ENCODE measurements around the gene SPX. TPM values are rescaled to one million over a fixed set of nuclear protein-coding genes. Genes with fewer than 3 reads are reported as not detected.
A peak's percentile ranks its signal among the peaks of the same experiment; 100 is the strongest.

Gene SPX
- polyA plus RNA-seq, 4 donors, result 0.28 to 0.58 TPM; not detected in 2

DNA sequence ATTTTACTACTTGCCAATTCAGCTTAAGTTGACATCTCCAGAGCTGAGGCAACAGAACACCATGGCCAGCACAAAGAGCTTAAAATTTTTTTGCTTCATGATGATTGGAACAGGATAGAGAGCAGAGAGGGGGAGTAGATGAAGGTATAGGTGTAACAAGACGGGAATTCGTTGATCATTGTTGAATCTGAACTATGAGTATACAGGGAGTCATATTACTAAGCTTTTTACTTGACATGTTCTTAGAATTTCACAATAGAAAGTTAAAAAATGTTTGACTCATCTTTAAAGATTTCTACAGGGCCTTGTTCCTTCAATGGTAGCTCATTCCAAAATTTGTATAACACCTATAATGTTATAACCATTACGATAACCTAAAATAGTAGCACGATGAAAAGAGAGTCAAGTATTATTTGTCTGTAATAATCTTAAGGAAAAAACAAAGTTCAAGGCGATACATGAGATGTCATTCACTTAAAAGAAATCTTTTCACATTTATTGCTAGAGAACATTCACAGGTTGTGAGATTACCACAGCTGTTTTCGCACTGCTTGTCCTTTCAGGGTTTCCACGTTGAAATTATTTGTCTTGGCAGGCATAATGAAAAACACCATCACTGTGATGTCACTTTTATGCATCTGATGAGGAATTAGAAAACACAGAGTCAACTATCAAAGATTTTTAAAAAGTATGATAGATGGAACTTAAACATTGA is 33.9 kb downstream of the SPX start:
- no peak overlapping the region for H3K27ac ChIP-seq (ENCODE audit: low read depth in 1 of 3, low read length in 2 of 3)
- WGBS, 3 donors, result 60 to 77% (median 70%) methylated on average over 7 of the region's 7 CpGs
- FAIRE-seq, result no peak
- DNase-seq, result no peak
- H3K4me1 ChIP-seq (ENCODE audit: control insufficient read depth in 3 of 3, insufficient read depth in 2 of 3, low read depth in 1 of 3, low read length in 2 of 3), result no peaks in the 10 kb centered on the region
- H3K9me3 ChIP-seq (ENCODE audit: control insufficient read depth in 2 of 2, insufficient read depth in 1 of 2, low read depth in 1 of 2, low read length in 1 of 2), result no peaks in the 10 kb centered on the region
- H3K4me3 ChIP-seq (ENCODE audit: low read depth in 1 of 3, low read length in 3 of 3), result no peak overlapping the region
- no peaks in the 10 kb centered on the region for H3K27me3 ChIP-seq (ENCODE audit: control insufficient read depth in 3 of 3, insufficient read depth in 3 of 3, low read length in 3 of 3)
- no peaks in the 10 kb centered on the region for H3K36me3 ChIP-seq (ENCODE audit: control insufficient read depth in 3 of 3, insufficient read depth in 2 of 3, low read depth in 1 of 3, low read length in 3 of 3)

DNA sequence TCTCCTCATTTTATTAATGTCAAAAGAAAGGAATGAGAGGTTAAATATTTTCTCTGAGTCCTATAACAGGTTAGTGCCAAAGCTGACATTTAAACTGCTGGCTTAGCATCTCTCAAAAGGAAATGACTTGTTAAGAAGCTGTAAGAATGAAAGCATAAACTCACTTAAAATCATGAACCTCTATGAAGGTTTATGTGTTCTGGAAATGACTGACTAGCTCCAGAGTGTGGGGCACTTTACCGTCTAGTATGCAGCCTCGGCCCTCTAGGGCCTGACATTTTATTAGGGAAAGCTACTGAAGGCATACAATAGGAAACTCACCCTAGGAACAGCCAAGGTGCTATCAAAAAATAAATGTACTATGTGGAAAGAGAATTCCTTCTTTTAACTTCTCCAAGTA is 35.1 kb downstream of the SPX start:
- no peak overlapping the region for H3K27ac ChIP-seq (ENCODE audit: low read depth in 1 of 3, low read length in 2 of 3)
- no peaks in the 10 kb centered on the region for H3K27me3 ChIP-seq (ENCODE audit: control insufficient read depth in 3 of 3, insufficient read depth in 3 of 3, low read length in 3 of 3)
- FAIRE-seq (no peak), DNase-seq (peak in 1 of 2 donors; percentile 5)
- no peak overlapping the region for H3K4me3 ChIP-seq (ENCODE audit: low read depth in 1 of 3, low read length in 3 of 3)
- H3K9me3 ChIP-seq (ENCODE audit: control insufficient read depth in 2 of 2, insufficient read depth in 1 of 2, low read depth in 1 of 2, low read length in 1 of 2), result no peaks in the 10 kb centered on the region
- H3K4me1 ChIP-seq (ENCODE audit: control insufficient read depth in 3 of 3, insufficient read depth in 2 of 3, low read depth in 1 of 3, low read length in 2 of 3), result no peaks in the 10 kb centered on the region
- H3K36me3 ChIP-seq (ENCODE audit: control insufficient read depth in 3 of 3, insufficient read depth in 2 of 3, low read depth in 1 of 3, low read length in 3 of 3), result no peaks in the 10 kb centered on the region
- WGBS, 3 donors, result 24 to 45% (median 30%) methylated on average over 2 of the region's 2 CpGs

DNA sequence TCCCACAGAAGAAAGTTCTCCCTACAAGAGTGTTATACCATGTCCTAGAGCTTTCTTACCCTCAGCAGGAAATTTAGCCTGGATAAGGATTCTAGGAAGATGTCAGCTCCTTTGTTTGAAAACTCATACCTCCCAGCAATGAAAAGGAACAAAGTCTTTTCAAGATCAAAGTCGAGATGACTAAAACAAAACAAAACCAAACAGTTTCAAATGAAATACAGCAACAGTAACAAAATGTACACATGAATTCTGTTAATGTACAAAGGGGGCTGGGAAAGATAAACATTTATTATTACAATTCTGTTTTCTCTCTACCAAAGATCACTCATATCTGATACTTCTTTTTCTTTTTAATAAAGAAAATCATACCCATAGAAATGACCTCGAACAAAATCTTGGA is 36.8 kb downstream of the SPX start:
- WGBS, 3 donors, result 46 to 59% (median 53%) methylated on average over 2 of the region's 2 CpGs
- Histone ChIP-seq H3K27ac (ENCODE audit: low read depth in 1 of 3, low read length in 2 of 3) (no peak overlapping the region), H3K9me3 (ENCODE audit: control insufficient read depth in 2 of 2, insufficient read depth in 1 of 2, low read depth in 1 of 2, low read length in 1 of 2) (no peaks in the 10 kb centered on the region), H3K4me1 (ENCODE audit: control insufficient read depth in 3 of 3, insufficient read depth in 2 of 3, low read depth in 1 of 3, low read length in 2 of 3) (peaks cover 0 to 3% (median 0%) of the 10 kb centered on the region in 3 donors), H3K4me3 (ENCODE audit: low read depth in 1 of 3, low read length in 3 of 3) (no peak overlapping the region), H3K36me3 (ENCODE audit: control insufficient read depth in 3 of 3, insufficient read depth in 2 of 3, low read depth in 1 of 3, low read length in 3 of 3) (no peaks in the 10 kb centered on the region), H3K27me3 (ENCODE audit: control insufficient read depth in 3 of 3, insufficient read depth in 3 of 3, low read length in 3 of 3) (no peaks in the 10 kb centered on the region)
- DNase-seq (no peak), FAIRE-seq (peak; percentile 26)

- Histone ChIP-seq H3K9me3 (ENCODE audit: control insufficient read depth in 2 of 2, insufficient read depth in 1 of 2, low read depth in 1 of 2, low read length in 1 of 2) (no peaks in the 10 kb centered on the region), H3K27ac (ENCODE audit: low read depth in 1 of 3, low read length in 2 of 3) (peak overlapping the region in 1 of 3 donors; percentile 25), H3K4me3 (ENCODE audit: low read depth in 1 of 3, low read length in 3 of 3) (no peak overlapping the region), H3K36me3 (ENCODE audit: control insufficient read depth in 3 of 3, insufficient read depth in 2 of 3, low read depth in 1 of 3, low read length in 3 of 3) (no peaks in the 10 kb centered on the region), H3K4me1 (ENCODE audit: control insufficient read depth in 3 of 3, insufficient read depth in 2 of 3, low read depth in 1 of 3, low read length in 2 of 3) (peaks cover 0 to 3% (median 0%) of the 10 kb centered on the region in 3 donors), H3K27me3 (ENCODE audit: control insufficient read depth in 3 of 3, insufficient read depth in 3 of 3, low read length in 3 of 3) (no peaks in the 10 kb centered on the region)
- 66 to 79% (median 71%) methylated on average over 5 of the region's 5 CpGs for WGBS, 3 donors
- DNase-seq, result peak in 1 of 2 donors; percentile 68
- FAIRE-seq, result no peak
Measured at GRCh38 chr12:21566223-21566906, 40.3 kb downstream of the SPX start.

GRCh38 chr12:21566907-21567394 is 40.9 kb downstream of the SPX start:
- Histone ChIP-seq H3K27ac (ENCODE audit: low read depth in 1 of 3, low read length in 2 of 3) (peak overlapping the region in 1 of 3 donors; percentile 25), H3K4me1 (ENCODE audit: control insufficient read depth in 3 of 3, insufficient read depth in 2 of 3, low read depth in 1 of 3, low read length in 2 of 3) (peaks cover 0 to 3% (median 0%) of the 10 kb centered on the region in 3 donors), H3K9me3 (ENCODE audit: control insufficient read depth in 2 of 2, insufficient read depth in 1 of 2, low read depth in 1 of 2, low read length in 1 of 2) (no peaks in the 10 kb centered on the region), H3K36me3 (ENCODE audit: control insufficient read depth in 3 of 3, insufficient read depth in 2 of 3, low read depth in 1 of 3, low read length in 3 of 3) (no peaks in the 10 kb centered on the region), H3K4me3 (ENCODE audit: low read depth in 1 of 3, low read length in 3 of 3) (no peak overlapping the region), H3K27me3 (ENCODE audit: control insufficient read depth in 3 of 3, insufficient read depth in 3 of 3, low read length in 3 of 3) (no peaks in the 10 kb centered on the region)
- WGBS, 3 donors, result 89 to 91% (median 91%) methylated on average over 3 of the region's 3 CpGs
- no peak for FAIRE-seq
- DNase-seq, result no peak

DNA sequence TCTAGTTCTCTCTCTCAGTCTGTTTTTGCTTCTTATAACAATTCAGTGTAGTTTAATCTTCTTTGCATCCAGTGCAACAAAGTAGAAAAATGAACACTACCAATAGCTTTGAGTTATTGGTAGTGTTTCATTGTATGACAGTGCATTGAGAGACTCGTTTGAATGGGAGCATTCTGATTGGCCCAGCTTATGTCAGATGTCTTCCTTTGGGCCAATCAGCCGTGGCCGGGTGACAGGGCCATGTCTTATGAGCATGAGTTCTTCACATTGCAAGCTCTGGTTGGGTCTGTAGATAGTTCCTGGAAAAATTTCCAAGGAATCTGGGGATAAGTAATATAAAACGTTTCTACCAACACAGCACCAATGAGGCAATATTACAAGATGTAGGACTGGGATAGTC is 42.0 kb downstream of the SPX start:
- no peak overlapping the region for H3K27ac ChIP-seq (ENCODE audit: low read depth in 1 of 3, low read length in 2 of 3)
- WGBS, 3 donors, result 77 to 86% (median 83%) methylated on average over 4 of the region's 4 CpGs
- DNase-seq (no peak), FAIRE-seq (no peak)
- H3K9me3 ChIP-seq (ENCODE audit: control insufficient read depth in 2 of 2, insufficient read depth in 1 of 2, low read depth in 1 of 2, low read length in 1 of 2), result no peaks in the 10 kb centered on the region
- no peak overlapping the region for H3K4me3 ChIP-seq (ENCODE audit: low read depth in 1 of 3, low read length in 3 of 3)
- no peaks in the 10 kb centered on the region for H3K36me3 ChIP-seq (ENCODE audit: control insufficient read depth in 3 of 3, insufficient read depth in 2 of 3, low read depth in 1 of 3, low read length in 3 of 3)
- H3K4me1 ChIP-seq (ENCODE audit: control insufficient read depth in 3 of 3, insufficient read depth in 2 of 3, low read depth in 1 of 3, low read length in 2 of 3), result peaks cover 0 to 3% (median 0%) of the 10 kb centered on the region in 3 donors
- H3K27me3 ChIP-seq (ENCODE audit: control insufficient read depth in 3 of 3, insufficient read depth in 3 of 3, low read length in 3 of 3), result no peaks in the 10 kb centered on the region

DNA sequence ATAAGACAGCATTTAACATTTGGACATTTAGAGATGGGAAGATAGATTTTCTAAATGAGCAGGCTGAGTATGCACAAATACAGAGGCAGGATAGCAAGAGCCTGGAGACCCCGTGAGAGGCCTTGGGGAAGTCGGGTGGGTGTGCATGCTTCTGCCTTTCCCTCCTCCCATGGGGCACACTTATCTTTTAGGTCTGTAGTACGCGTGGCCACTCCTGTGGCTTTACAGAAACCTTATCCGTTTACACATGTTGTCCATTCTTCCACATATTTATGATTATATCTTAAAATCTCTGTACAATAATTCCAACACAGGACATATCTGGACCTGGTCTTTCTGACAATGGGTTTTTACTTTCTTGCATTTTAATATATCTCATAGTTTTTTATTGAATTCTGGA is 45.0 kb downstream of the SPX start:
- Histone ChIP-seq H3K27ac (ENCODE audit: low read depth in 1 of 3, low read length in 2 of 3) (no peak overlapping the region), H3K9me3 (ENCODE audit: control insufficient read depth in 2 of 2, insufficient read depth in 1 of 2, low read depth in 1 of 2, low read length in 1 of 2) (no peaks in the 10 kb centered on the region), H3K4me1 (ENCODE audit: control insufficient read depth in 3 of 3, insufficient read depth in 2 of 3, low read depth in 1 of 3, low read length in 2 of 3) (peaks cover 0 to 3% (median 0%) of the 10 kb centered on the region in 3 donors), H3K27me3 (ENCODE audit: control insufficient read depth in 3 of 3, insufficient read depth in 3 of 3, low read length in 3 of 3) (no peaks in the 10 kb centered on the region), H3K4me3 (ENCODE audit: low read depth in 1 of 3, low read length in 3 of 3) (no peak overlapping the region), H3K36me3 (ENCODE audit: control insufficient read depth in 3 of 3, insufficient read depth in 2 of 3, low read depth in 1 of 3, low read length in 3 of 3) (no peaks in the 10 kb centered on the region)
- 81 to 82% (median 81%) methylated on average over 5 of the region's 5 CpGs for WGBS, 3 donors
- FAIRE-seq (no peak), DNase-seq (no peak)

DNA sequence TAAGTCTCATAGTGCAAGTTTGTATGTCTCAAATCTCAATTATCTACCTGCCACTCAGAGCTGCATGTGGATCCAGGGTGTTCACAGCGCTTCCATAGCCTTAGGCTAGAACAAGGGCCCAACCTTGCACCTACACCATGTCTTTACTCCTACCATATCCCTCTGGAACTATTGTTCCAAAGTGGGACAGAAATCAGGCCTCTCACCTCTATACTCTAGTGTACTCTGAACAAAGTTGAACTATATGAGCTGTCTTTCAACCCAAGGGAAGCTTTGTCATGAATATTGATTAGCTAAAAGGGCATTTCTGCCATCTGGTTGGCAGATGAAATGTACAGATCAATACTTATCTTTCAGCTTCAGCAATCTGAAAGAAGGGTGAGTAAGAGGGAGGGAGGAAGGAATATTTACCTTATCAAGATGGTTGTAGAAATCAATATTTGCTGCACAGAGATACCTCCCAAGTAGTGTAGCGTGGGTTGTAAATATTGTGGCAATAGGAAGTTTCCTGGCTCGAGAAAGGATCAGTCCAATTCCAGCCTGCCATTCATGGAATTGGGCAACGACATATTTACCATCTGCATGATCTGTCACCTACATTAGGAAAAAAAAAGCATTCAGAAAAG is 47.8 kb downstream of the SPX start:
- Histone ChIP-seq H3K9me3 (ENCODE audit: control insufficient read depth in 2 of 2, insufficient read depth in 1 of 2, low read depth in 1 of 2, low read length in 1 of 2) (no peaks in the 10 kb centered on the region), H3K27me3 (ENCODE audit: control insufficient read depth in 3 of 3, insufficient read depth in 3 of 3, low read length in 3 of 3) (no peaks in the 10 kb centered on the region), H3K27ac (ENCODE audit: low read depth in 1 of 3, low read length in 2 of 3) (no peak overlapping the region), H3K4me3 (ENCODE audit: low read depth in 1 of 3, low read length in 3 of 3) (no peak overlapping the region), H3K4me1 (ENCODE audit: control insufficient read depth in 3 of 3, insufficient read depth in 2 of 3, low read depth in 1 of 3, low read length in 2 of 3) (no peaks in the 10 kb centered on the region), H3K36me3 (ENCODE audit: control insufficient read depth in 3 of 3, insufficient read depth in 2 of 3, low read depth in 1 of 3, low read length in 3 of 3) (no peaks in the 10 kb centered on the region)
- 49 to 76% (median 65%) methylated on average over 4 of the region's 4 CpGs for WGBS, 3 donors
- FAIRE-seq (no peak), DNase-seq (no peak)
